Measurements from ENCODE around the gene KLHL25.

KLHL25 gene

GRCh38 chr15:85711580-85712192, 83.0 kb downstream of the KLHL25 start:
- ATAC-seq (ENCODE audit: low read depth) (no peak), DNase-seq (ENCODE audit: low spot score) (no peak)
- Histone ChIP-seq H3K4me3 (ENCODE audit: severe bottlenecking) (no peak overlapping the region), H3K9me3 (ENCODE audit: severe bottlenecking) (no peaks in the 10 kb centered on the region), H3K27ac (ENCODE audit: poor library complexity, severe bottlenecking) (no peak overlapping the region), H3K36me3 (ENCODE audit: low read depth) (peaks cover 33% of the 10 kb centered on the region), H3K27me3 (ENCODE audit: insufficient read depth, poor library complexity, severe bottlenecking) (no peaks in the 10 kb centered on the region), H3K4me1 (ENCODE audit: insufficient read depth, poor library complexity, severe bottlenecking) (no peaks in the 10 kb centered on the region)
- no peak for TF ChIP-seq CTCF (IDR thresholded peaks at IDR 0.05; ENCODE audit: poor library complexity, severe bottlenecking)

- Histone ChIP-seq H3K36me3 (ENCODE audit: low read depth) (peaks cover 31% of the 10 kb centered on the region), H3K4me1 (ENCODE audit: insufficient read depth, poor library complexity, severe bottlenecking) (no peaks in the 10 kb centered on the region), H3K9me3 (ENCODE audit: severe bottlenecking) (no peaks in the 10 kb centered on the region), H3K27me3 (ENCODE audit: insufficient read depth, poor library complexity, severe bottlenecking) (no peaks in the 10 kb centered on the region), H3K27ac (ENCODE audit: poor library complexity, severe bottlenecking) (no peak overlapping the region), H3K4me3 (ENCODE audit: severe bottlenecking) (no peak overlapping the region)
- no peak for TF ChIP-seq CTCF (IDR thresholded peaks at IDR 0.05; ENCODE audit: poor library complexity, severe bottlenecking)
- ATAC-seq (ENCODE audit: low read depth) (no peak), DNase-seq (ENCODE audit: low spot score) (no peak)
Measured at GRCh38 chr15:85710340-85710842, 84.3 kb downstream of the KLHL25 start.
